Neural crest cell (in vitro differentiated cells): Measurements from ENCODE around the gene ZNF747. TPM values are rescaled to one million over a fixed set of nuclear protein-coding genes. Genes with fewer than 3 reads are reported as not detected.

Experiments
- DNase-seq: peaks from one replicate; pipeline ENCODE4 v3.0.0; 2021; ENCODE audit warnings: low read depth, mixed read lengths, low spot score
- H3K27ac Mint-ChIP-seq: one replicate; pipeline ENCODE4 v1.8.0; 2021; ENCODE audit warnings: mild to moderate bottlenecking, mixed read lengths; ENCODE audit not compliant: unreplicated experiment
- H3K27me3 Mint-ChIP-seq: 2 replicates; pipeline ENCODE4 v1.8.0; 2021; ENCODE audit warnings: low read depth, mild to moderate bottlenecking, mixed read lengths
- H3K36me3 Mint-ChIP-seq: 2 replicates; pipeline ENCODE4 v1.8.0; 2021; ENCODE audit warnings: low read depth, mild to moderate bottlenecking, mixed read lengths
- H3K4me1 Mint-ChIP-seq: 2 replicates; pipeline ENCODE4 v1.8.0; 2021; ENCODE audit warnings: mixed read lengths
- H3K4me3 Mint-ChIP-seq: one replicate; pipeline ENCODE4 v1.8.0; 2021; ENCODE audit warnings: mild to moderate bottlenecking, mixed read lengths
- H3K9me3 Mint-ChIP-seq: 2 replicates; pipeline ENCODE4 v1.8.0; 2021; ENCODE audit warnings: mixed read lengths
- CTCF ChIP-seq: fragments of 200-600 bp; sonication (generic); conservative IDR thresholded peaks from 2 replicates; pipeline ENCODE4 v1.5.0; 2021; ENCODE audit warnings: antibody characterized with exemption, mild to moderate bottlenecking
- microRNA-seq: library from miRNA; unstranded; fragments of <30 nt; microRNA quantifications from one replicate; pipeline ENCODE4, GENCODE V29; 2020
- total RNA-seq: library from RNA; stranded (reverse); gene quantifications from 2 replicates; pipeline ENCODE4 v1.2.1, GENCODE V29; 2021

Gene ZNF747
- total RNA-seq, 1 donor from 2014 or later, result 10.5 TPM

DNA sequence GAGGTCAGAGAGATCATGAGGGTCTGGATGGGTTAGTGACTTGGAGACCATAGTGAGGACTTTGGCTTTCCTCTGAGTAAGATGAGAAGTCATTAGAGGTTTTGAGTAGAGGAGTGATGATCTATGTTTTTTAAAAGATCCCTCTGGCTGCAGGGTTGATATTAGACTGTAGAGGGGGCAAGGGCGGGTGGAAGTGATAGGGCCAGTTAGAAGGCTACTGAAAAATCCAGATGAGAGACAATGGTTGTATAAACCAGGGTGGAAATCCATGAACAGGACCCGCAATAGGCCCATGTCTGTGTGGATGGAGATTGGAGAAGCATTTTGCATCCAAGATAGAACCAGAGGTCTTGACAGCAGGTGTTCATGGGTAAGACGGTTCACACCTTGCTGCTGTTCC, 52.3 kb downstream of the ZNF747 start:
- Mint-ChIP-seq H3K27me3 (peaks cover 5% of the 10 kb centered on the region), H3K4me1 (no peaks in the 10 kb centered on the region), H3K36me3 (no peaks in the 10 kb centered on the region), H3K4me3 (no peak overlapping the region), H3K27ac (no peak overlapping the region), H3K9me3 (no peaks in the 10 kb centered on the region)
- TF ChIP-seq CTCF, result peak; percentile 30
- DNase-seq, result no peak

DNA sequence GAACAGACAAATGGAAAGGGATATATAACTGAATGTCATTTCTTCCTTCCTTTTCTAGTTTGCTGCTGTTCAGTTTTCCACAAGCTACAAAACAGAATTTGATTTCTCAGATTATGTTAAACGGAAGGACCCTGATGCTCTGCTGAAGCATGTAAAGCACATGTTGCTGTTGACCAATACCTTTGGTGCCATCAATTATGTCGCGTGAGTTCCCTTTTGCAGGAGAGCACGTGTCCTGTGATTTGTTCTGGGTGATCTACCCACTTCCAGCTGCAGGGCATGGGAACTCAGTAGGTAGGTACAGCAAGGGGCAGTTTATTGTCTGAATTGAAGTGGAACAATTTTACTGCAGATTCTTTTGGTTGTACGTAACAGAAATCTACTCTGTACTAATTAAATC, 53.3 kb downstream of the ZNF747 start:
- H3K27ac Mint-ChIP-seq, result no peak overlapping the region
- no peak overlapping the region for H3K4me3 Mint-ChIP-seq
- no peak for DNase-seq
- no peak for TF ChIP-seq CTCF
- H3K4me1 Mint-ChIP-seq, result no peaks in the 10 kb centered on the region
- H3K36me3 Mint-ChIP-seq, result no peaks in the 10 kb centered on the region
- H3K9me3 Mint-ChIP-seq, result no peaks in the 10 kb centered on the region
- peaks cover 5% of the 10 kb centered on the region for H3K27me3 Mint-ChIP-seq

Small RNA genes lying within 50 kb of the gene (microRNA-seq; reads per million reads assigned to microRNA genes)
- not detected for gene MIR4518

Other genes with a start within 250 kb of the ZNF747 start
- gene CD2BP2, start 179.6 kb downstream of the ZNF747 start, total RNA-seq, result 74.8 and 85.2 TPM in 2 replicates
- gene TBC1D10B, start 164.4 kb downstream of the ZNF747 start, total RNA-seq, result 39.7 and 45.6 TPM in 2 replicates
- gene MYL11, start 160.1 kb downstream of the ZNF747 start, total RNA-seq, result not detected in 2 replicates
- 2.3 and 2.9 TPM in 2 replicates for gene SEPTIN1, start 152.3 kb downstream of the ZNF747 start, total RNA-seq
- 59.9 and 60.9 TPM in 2 replicates for gene ZNF48, start 139.4 kb downstream of the ZNF747 start, total RNA-seq
- 17.5 and 18.9 TPM in 2 replicates for gene ZNF771, start 127.3 kb downstream of the ZNF747 start, total RNA-seq
- gene DCTPP1, start 104.8 kb downstream of the ZNF747 start, total RNA-seq, result 91.6 and 94.3 TPM in 2 replicates
- 29.6 and 30.5 TPM in 2 replicates for gene SEPHS2, start 89.0 kb downstream of the ZNF747 start, total RNA-seq
- not detected in 2 replicates for gene ITGAL, start 62.1 kb downstream of the ZNF747 start, total RNA-seq
- 64.0 and 68.5 TPM in 2 replicates for gene ZNF768, start 8.3 kb downstream of the ZNF747 start, total RNA-seq
- gene ZNF764, start 23.5 kb upstream of the ZNF747 start, total RNA-seq, result 20.7 and 22.3 TPM in 2 replicates
- 13.4 and 14.3 TPM in 2 replicates for gene ZNF688, start 36.9 kb upstream of the ZNF747 start, total RNA-seq
- 37.6 and 38.3 TPM in 2 replicates for gene ZNF785, start 50.8 kb upstream of the ZNF747 start, total RNA-seq
- gene ZNF689, start 75.5 kb upstream of the ZNF747 start, total RNA-seq, result 23.0 and 23.2 TPM in 2 replicates
- gene PRR14, start 116.1 kb upstream of the ZNF747 start, total RNA-seq, result 62.8 and 67.0 TPM in 2 replicates
- gene FBRS, start 123.6 kb upstream of the ZNF747 start, total RNA-seq, result 63.6 and 67.1 TPM in 2 replicates
- 94.5 and 100.0 TPM in 2 replicates for gene SRCAP, start 164.3 kb upstream of the ZNF747 start, total RNA-seq
- gene PHKG2, start 213.6 kb upstream of the ZNF747 start, total RNA-seq, result 39.2 and 40.8 TPM in 2 replicates
- 14.4 and 18.5 TPM in 2 replicates for gene CFAP119, start 227.2 kb upstream of the ZNF747 start, total RNA-seq
- gene RNF40, start 227.5 kb upstream of the ZNF747 start, total RNA-seq, result 154 and 157 TPM in 2 replicates